DND-41 (cell line): ENCODE measurements around the gene GPR162.

Source experiments
- CTCF ChIP-seq: IDR thresholded peaks from 2 replicates; pipeline ENCODE4 v1.5.1; 2012; ENCODE audit warnings: borderline replicate concordance, low read length, moderate library complexity, mild to moderate bottlenecking; ENCODE audit not compliant: poor library complexity, severe bottlenecking; ENCODE audit errors: extremely low read depth
- EZH2 ChIP-seq: IDR thresholded peaks from 3 replicates; pipeline ENCODE4 v1.6.1; 2012; ENCODE audit warnings: borderline replicate concordance, low read depth, mild to moderate bottlenecking, moderate library complexity, low read length, inconsistent platforms; ENCODE audit not compliant: severe bottlenecking

DNA sequence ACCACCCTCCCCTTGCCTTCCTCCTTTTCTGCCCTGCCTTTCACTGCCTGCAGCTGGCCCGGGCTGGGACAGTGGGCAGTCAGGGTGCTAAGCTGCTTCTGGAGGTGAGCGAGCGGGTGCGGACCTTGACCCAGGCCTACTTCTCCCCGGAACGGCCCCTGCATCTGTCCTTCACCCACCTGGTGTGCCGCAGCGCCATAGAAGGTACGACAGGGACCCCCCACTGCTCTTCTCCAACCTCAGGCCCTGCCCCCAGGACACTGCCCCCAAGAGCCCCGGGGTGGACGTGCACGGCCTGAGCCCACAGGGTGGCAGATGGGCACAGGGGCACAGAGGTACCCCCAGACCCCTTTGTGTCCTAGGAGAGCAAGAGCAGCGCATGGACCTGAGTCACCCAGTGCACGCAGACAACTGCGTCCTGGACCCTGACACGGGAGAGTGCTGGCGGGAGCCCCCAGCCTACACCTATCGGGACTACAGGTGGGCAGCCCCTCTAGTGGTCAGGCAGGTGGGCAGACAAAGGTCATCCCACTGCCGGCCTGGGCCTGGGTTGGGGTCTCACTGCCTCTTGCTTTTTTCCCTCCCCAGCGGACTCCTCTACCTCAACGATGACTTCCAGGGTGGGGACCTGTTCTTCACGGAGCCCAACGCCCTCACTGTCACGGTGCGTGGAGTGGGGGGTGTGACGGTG is 15.9 kb downstream of the GPR162 start:
- TF ChIP-seq CTCF (no peak), EZH2 (no peak)
